Esophagus squamous epithelium (tissue), 4 donors: ENCODE results near the gene CCDC124.

Experiments
- POLR2A ChIP-seq, 4 donors: fragments of 450-650 bp; IDR thresholded peaks; one replicate each; pipeline ENCODE4 v1.6.1; 2017; ENCODE audit warnings: antibody characterized with exemption in 4 of 4, mild to moderate bottlenecking in 4 of 4, moderate library complexity in 3 of 4
- TF ChIP-seq, protein P1 (sequence below), 6 experiments: fragments of 450-650 bp in 4 of 6; fragments of 200-600 bp in 2 of 6; sonication (generic) in 2 of 6; IDR thresholded peaks; one replicate each; pipeline ENCODE4 v1.5.1; 2016 to 2019; ENCODE audit warnings: antibody characterized with exemption in 6 of 6, mild to moderate bottlenecking in 4 of 6, moderate library complexity in 4 of 6

DNA sequence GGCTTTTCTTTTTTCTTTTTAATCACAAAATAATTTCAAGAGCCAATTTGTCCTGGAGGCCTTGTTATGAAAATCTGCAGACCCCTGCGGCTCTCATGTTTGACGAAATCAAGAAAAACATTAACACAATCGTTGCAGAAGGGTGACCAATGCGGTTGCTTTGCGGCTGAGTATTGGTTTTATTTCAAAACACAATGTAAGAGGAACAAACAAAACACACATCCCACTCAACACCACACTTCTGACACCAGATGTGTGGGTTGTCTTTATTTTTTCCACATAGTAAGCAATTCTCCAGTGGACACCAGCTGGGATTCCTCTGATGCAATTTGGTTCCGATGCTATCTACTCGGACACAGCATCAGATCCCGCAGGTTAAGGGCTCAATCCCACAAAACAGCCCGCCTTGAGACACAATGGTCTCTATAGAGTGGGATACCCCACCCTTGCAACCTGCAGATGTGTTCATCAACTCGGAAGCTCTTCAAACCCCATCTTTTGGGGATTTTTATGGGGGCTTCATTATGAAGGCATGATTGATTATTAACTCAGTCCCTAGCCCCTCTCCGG lies 21.9 kb upstream of the CCDC124 start:
- TF ChIP-seq, protein P1, sequence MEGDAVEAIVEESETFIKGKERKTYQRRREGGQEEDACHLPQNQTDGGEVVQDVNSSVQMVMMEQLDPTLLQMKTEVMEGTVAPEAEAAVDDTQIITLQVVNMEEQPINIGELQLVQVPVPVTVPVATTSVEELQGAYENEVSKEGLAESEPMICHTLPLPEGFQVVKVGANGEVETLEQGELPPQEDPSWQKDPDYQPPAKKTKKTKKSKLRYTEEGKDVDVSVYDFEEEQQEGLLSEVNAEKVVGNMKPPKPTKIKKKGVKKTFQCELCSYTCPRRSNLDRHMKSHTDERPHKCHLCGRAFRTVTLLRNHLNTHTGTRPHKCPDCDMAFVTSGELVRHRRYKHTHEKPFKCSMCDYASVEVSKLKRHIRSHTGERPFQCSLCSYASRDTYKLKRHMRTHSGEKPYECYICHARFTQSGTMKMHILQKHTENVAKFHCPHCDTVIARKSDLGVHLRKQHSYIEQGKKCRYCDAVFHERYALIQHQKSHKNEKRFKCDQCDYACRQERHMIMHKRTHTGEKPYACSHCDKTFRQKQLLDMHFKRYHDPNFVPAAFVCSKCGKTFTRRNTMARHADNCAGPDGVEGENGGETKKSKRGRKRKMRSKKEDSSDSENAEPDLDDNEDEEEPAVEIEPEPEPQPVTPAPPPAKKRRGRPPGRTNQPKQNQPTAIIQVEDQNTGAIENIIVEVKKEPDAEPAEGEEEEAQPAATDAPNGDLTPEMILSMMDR (IDR thresholded peaks at IDR 0.05) = no peak
- no peak for TF ChIP-seq POLR2A (IDR thresholded peaks at IDR 0.05)
